HG03558 (cell line): ENCODE measurements around the gene STARD10.
"Not testable (repeated sequence)": the region's sequence is repeated elsewhere in the genome, so short reads cannot be mapped to it uniquely, and the experiment has no call there.

ENCODE experiments used
- ATAC-seq: cut with Tn5 transposase; IDR thresholded peaks from one replicate; pipeline ENCODE4 v1.9.1; 2021; ENCODE audit warnings: moderate number of reproducible peaks; ENCODE audit not compliant: unreplicated experiment; ENCODE audit errors: extremely low read depth

STARD10 gene

DNA sequence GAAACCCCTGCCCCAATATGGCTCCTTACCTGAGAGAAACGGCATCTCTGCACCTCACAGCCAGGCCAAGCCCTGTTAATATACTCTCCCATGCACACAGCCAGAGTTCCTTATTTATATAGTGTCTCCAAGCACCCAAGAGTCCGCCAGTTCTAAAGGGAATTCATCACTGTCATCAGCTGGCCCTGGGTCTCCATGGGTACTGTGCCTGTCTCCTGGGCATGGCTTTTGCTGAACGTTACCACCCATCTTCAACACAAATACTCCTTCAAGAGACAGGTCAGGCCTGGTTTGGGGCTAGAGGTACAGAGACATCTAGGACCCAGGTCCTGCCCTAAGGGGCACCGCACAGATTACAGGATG lies 18.7 kb upstream of the STARD10 start:
- no peak for ATAC-seq

- ATAC-seq, result not testable (repeated sequence)
Observed at GRCh38 chr11:72811686-72812085, 17.8 kb upstream of the STARD10 start.

GRCh38 chr11:72808331-72808798 lies 14.5 kb upstream of the STARD10 start:
- no peak for ATAC-seq

DNA sequence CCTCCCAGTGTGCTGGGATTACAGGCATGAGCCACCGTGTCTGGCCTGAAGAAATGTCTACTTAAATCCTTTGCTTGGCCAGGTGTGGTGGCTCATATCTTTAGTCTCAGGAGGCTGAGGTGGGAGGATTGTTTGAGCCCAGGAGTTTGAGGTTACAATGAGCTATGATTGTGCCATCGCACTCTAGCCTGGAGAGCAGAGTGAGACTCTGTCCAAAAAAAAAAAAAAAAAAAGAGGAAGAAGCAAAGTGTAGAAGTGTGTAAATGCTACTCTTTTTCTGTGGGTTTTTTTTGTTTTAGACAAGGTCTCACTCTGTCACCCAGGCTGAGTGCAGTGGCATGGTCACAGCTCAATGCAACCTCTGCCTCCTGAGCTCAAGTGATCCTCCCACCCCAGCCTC lies 13.9 kb upstream of the STARD10 start:
- ATAC-seq, result no peak

GRCh38 chr11:72807021-72807693 lies 13.3 kb upstream of the STARD10 start:
- no peak for ATAC-seq

DNA sequence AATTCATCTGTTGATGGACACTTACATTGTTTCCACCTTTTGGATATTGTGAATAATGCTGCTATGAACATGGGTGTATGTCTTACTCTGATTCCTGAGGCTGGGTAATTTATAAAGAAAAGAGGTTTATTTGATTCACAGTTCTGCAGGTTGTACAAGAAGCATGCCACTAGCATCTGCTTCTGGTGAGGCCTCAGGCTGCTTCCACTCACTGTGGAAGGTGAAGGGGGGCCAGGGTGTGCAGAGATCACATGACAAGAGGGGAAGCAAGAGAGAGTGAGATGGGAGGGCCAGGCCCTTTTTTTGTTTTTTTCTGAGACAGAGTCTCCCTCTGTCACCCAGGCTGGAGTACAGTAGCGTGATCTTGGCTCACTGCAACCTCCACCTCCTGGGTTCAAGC lies 12.5 kb upstream of the STARD10 start:
- ATAC-seq, result not testable (repeated sequence)

DNA sequence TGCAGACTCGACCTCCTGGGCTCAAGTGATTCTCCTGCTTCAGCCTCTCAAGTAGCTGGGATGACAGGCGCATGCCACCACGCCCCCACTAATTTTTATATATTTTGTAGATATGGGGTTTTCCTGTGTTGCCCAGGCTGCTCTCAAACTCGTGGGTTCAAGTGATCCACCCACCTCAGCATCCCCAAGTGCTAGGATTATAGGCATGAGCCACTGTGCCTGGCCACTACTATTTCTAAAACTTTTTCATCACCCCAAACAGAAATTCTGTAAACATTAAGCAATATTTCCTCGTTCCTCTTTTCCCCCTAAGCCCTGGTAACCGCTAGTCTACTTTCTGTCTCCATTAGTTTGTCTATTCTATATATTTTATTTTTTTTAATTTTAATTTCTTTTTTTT lies 11.4 kb upstream of the STARD10 start:
- no peak for ATAC-seq

DNA sequence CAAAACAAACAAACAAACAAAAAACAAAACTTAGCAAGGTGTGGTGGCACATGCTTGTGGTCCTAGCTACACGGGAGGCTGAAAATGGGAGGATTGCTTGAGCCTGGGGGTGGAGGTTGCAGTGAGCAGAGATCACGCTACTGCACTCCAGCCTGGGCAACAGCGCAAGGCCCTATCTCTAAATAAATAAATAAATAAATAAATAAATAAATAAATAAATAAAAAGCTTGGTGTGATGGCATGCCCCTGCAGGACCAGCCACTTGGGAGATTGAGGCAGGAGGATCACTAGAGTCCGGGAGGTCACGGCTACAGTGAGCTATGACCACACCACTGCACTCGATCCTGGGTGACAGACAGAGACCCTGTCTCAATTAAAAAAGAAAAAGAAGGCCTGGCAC lies 9.0 kb upstream of the STARD10 start:
- ATAC-seq, result no peak

- ATAC-seq, result no peak
Observed at GRCh38 chr11:72799441-72799840, 5.6 kb upstream of the STARD10 start.

DNA sequence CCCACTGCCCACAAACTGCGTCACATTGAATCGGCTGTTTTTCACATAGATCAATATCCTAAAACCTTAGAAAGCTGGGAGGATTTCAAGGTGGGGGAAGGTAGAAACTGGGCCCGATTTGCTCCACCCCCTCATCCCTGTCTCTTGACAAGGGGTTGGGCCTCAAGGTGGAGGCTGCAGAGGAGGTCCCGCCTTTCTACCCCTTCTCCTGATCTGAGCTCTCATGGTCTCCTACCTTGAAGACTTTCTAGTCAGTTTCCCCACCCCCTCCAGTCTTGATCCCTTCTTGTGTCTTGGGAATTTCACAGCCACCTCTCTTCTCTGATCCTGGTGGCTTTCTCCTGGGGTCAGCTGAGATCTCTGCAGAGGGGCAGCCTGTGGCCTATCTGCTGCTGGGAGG lies 4.5 kb upstream of the STARD10 start:
- no peak for ATAC-seq

- no peak for ATAC-seq
Observed at GRCh38 chr11:72793076-72793424, 797 bp downstream of the STARD10 start.

GRCh38 chr11:72792437-72793021 lies 1.3 kb downstream of the STARD10 start:
- no peak for ATAC-seq

DNA sequence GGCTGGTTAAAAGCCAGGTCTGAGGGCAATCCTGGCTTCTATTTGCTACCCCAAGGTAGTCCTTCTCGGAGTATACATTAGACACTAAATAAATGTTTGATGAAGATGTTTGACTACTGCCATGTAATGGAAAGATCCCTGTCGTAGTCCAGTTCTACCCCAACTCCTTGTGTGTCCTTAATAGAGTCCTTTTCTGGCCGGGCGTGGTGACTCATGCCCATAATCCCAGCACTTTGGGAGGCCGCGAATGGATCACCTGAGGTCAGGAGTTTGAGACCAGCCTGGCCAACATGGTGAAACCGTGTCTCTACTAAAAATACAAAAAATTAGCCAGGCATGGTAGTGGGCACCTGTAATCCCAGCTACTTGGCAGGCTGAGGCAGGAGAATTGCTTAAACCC lies 2.6 kb downstream of the STARD10 start:
- not testable (repeated sequence) for ATAC-seq

- no peak for ATAC-seq
Observed at GRCh38 chr11:72789493-72790131, 4.2 kb downstream of the STARD10 start.

DNA sequence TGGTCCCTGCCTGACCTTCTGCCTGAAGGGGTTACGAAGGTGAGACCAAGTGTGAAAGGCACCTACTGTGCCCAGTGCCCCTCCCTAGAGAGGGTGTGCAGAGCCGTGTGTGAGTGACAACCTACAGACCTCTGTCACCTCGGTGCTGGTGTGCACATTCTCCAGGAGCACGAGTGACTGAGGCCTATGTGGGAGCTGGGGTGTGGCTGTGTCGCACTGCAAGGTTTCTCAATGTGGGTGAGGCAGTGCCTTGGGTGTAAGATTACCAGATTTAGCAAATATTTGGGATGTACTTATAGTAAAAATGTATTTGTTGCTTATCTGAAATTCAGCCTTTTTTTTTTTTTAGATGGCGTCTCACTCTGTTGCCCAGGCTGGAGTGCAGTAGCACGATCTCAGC lies 5.6 kb downstream of the STARD10 start:
- no peak for ATAC-seq

DNA sequence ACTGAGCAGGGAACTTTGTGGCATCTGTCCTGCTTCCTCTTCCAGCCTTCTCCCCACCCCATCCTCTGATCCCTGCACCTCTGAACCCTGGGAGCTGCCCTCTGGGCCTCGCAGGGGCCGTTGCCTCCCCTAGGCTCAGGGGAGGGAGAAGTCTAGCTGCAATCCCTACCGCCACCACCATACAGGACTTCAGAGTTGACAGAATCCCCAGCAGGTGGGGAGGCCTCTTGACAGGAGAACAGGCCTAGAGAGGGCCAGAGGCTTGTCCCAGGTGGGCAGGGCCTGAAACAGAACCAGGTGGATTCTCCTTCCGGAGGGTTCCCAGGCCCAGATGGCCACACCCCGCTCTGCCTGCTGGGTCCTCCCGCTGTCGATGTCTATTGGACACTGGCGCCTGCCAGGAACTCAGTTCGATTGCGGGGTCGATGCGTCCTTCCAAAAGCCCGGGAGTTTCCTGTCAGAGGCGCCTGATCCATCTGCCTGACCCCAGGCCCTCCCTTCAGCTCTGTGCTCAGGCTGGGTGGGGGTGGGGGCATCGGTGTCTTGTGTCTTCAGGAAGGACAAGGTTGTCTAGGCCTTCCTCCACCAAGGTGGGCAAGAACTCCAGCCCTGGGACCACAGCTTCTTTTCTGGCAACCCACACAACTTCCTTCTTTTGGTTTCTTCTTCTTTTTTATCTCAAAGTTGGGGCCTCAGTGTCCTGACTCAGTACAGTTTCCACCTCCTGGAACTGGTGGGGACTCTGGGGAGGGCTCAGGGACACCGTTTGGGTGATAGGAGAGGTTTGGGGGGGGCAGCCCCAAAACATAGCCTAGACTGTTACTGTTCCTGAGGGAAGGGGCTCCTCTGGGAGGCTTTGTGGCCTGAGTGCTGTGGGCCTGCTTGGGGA lies 6.4 kb downstream of the STARD10 start:
- ATAC-seq, result no peak

DNA sequence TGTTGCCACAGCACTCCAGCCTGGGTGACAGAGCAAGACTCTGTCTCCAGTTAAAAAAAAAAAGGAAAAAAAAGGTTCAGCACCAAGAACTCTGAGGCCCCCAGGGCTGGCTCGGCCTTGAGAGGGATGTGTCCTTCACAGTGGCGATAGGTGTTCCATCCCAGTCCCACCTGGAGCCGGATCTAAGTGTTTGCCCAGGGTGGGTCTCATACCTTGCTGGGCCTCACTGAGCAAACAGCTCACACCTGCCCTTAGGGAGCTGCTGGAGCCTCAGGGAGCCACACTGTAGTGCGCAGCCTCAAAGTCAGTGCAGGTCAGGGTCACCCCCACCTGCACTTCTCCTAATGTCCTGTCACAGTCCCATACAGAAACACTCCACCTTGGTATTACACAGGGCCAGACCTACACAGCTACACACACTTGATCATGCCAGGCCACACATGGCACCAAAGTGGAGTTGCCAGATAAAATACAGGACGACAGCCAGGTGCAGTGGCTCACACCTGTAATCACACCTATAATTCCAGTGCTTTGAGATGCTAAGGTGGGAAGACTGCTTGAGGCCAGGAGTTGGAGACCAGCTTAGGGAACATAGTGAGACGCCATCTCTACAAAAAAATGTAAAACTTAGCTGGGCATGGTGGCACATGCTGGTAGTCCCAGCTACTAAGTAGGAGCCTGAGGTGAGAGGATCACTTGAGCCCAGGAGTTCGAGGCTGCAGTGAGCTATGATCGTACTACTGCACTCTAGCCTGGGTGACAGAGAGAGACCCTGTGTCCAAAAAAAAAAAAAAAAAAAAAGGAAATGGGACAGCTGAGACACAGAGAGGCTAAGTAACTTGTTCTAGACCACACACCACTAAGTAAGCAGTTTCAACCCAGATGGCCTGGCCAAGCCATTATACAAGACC lies 7.3 kb downstream of the STARD10 start:
- ATAC-seq, result no peak

DNA sequence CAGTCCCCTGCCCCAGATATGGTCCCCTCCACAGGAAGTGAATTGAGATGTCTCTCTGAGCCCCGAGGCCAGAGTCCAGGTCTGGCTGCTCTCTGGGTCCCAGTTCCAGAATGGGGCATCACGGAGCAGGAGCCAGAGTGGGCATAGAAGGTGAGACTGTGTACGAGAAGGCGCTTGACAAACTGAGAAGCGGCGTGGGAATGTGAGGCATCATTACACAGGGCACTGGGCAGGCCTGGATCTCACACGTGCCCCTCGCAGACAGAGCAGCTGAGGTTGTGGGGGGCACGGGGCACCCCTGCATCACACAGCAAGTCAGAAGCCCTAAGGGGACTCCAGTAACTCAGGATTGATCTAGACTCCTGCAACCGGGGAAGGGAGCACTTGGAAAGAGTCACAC lies 9.2 kb downstream of the STARD10 start:
- ATAC-seq, result no peak

GRCh38 chr11:72783144-72783905 lies 10.5 kb downstream of the STARD10 start:
- no peak for ATAC-seq
